DMS153 treated with DMSO at 0.1 percent for 48 hours (cell line): ENCODE results near the gene INAFM1.
"Not testable (repeated sequence)": the region's sequence is repeated elsewhere in the genome, so short reads cannot be mapped to it uniquely, and the experiment has no call there.

Source experiments
- DNase-seq: peaks from one replicate; lab custom pipeline; 2025; ENCODE audit not compliant: unreplicated experiment; lab: John Stamatoyannopoulos, UW

The INAFM1 gene

GRCh38 chr19:47267350-47267759 lies 7.3 kb upstream of the INAFM1 start:
- DNase-seq = no peak

- no peak for DNase-seq
Observed at GRCh38 chr19:47268028-47268427, 6.7 kb upstream of the INAFM1 start.

GRCh38 chr19:47269596-47269995 lies 5.1 kb upstream of the INAFM1 start:
- no peak for DNase-seq

- no peak for DNase-seq
Observed at GRCh38 chr19:47270408-47270807, 4.3 kb upstream of the INAFM1 start.

- no peak for DNase-seq
Observed at GRCh38 chr19:47271949-47272348, 2.7 kb upstream of the INAFM1 start.

- no peak for DNase-seq
Observed at GRCh38 chr19:47272448-47273312, 2.0 kb upstream of the INAFM1 start.

GRCh38 chr19:47273313-47274070 lies 1.2 kb upstream of the INAFM1 start:
- peak; percentile 78 for DNase-seq

GRCh38 chr19:47274891-47275761 lies 441 bp downstream of the INAFM1 start:
- DNase-seq = no peak

- DNase-seq = peak; percentile 4
Observed at GRCh38 chr19:47275791-47276461, 1.2 kb downstream of the INAFM1 start.

- DNase-seq = not testable (repeated sequence)
Observed at GRCh38 chr19:47276513-47276912, 1.8 kb downstream of the INAFM1 start.

GRCh38 chr19:47280183-47280797 lies 5.6 kb downstream of the INAFM1 start:
- no peak for DNase-seq

GRCh38 chr19:47283405-47284059 lies 8.8 kb downstream of the INAFM1 start:
- DNase-seq = no peak

- peak; percentile 11 for DNase-seq
Observed at GRCh38 chr19:47284324-47284899, 9.7 kb downstream of the INAFM1 start.

- peak; percentile 91 for DNase-seq
Observed at GRCh38 chr19:47296036-47296435, 21.4 kb downstream of the INAFM1 start.

GRCh38 chr19:47300867-47301266 lies 26.2 kb downstream of the INAFM1 start:
- DNase-seq = not testable (repeated sequence)

- DNase-seq = no peak
Observed at GRCh38 chr19:47302249-47302648, 27.6 kb downstream of the INAFM1 start.

GRCh38 chr19:47303966-47304365 lies 29.3 kb downstream of the INAFM1 start:
- DNase-seq = no peak

- peak; percentile 25 for DNase-seq
Observed at GRCh38 chr19:47305309-47305751, 30.6 kb downstream of the INAFM1 start.

- DNase-seq = no peak
Observed at GRCh38 chr19:47306303-47306702, 31.6 kb downstream of the INAFM1 start.
